ENCODE results near the gene DGKK. TPM values are rescaled to one million over a fixed set of nuclear protein-coding genes. Genes with fewer than 3 reads are reported as not detected.

The DGKK gene
- total RNA-seq, 1 experiment from 2014 or later, result not detected

DNA sequence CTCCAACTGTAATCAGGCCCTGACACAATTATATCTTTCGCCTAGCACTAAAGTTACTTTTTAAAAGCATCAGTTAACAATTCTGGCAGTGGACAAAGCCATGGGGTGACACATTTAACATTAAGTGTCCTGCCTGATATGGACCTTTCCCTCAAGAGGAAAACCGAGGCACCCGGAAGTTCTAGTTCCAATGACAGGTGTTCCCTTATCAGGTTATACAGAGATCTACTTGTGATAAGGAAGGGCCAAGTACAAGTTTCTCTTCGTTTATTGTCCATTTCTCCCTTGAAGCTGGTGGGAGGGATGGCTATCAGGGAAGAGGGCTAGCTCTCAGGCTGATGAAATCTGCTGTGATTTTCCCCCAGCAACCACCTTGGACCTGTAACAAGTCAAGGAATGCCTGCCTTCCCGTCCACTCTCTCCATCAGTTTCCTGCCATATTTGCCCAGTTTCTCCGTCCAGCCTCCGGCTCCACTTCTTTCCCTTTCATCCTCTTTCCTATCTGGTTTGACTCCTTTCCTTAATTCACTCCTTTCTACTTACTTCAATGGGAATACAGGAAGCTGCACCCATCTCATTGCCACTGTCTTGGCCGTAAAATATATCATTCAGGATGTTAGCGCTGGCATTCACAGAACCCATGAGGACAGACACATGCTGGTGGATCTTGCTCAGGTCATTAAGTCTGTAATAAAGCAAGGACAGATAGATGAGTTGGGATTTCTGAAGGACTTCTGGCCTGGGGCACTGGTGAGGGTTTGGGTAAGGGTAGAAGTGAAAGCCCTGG, 95.0 kb downstream of the DGKK start:
- no TSS peak for BruUV-seq (replicated peaks)
- Histone ChIP-seq H3K27ac (ENCODE audit: low read length) (no peak overlapping the region), H3K4me2 (ENCODE audit: low read length) (no peak overlapping the region), H3K9me3 (ENCODE audit: low read length) (no peaks in the 10 kb centered on the region), H4K20me1 (ENCODE audit: low read length) (no peaks in the 10 kb centered on the region), H3K4me3 (ENCODE audit: low read length) (no peak overlapping the region), H3K9me2 (replicated peaks; ENCODE audit: low read length) (no peaks in the 10 kb centered on the region), H3F3A (ENCODE audit: low read length, unreplicated experiment) (no peaks in the 10 kb centered on the region), H3K79me2 (ENCODE audit: low read length) (no peaks in the 10 kb centered on the region), H3K36me3 (ENCODE audit: low read depth, low read length) (no peaks in the 10 kb centered on the region), H3K9ac (ENCODE audit: low read length) (no peak overlapping the region), H3K4me1 (ENCODE audit: insufficient read depth, low read length) (no peaks in the 10 kb centered on the region), H2AFZ (ENCODE audit: low read length) (no peak overlapping the region), H3K27me3 (ENCODE audit: low read length) (peaks cover under 1% of the 10 kb centered on the region; the same call in 1 of the 2 replicates)
- intact Hi-C loops (cut with micrococcal nuclease), result no loop called here
- TF ChIP-seq EZH2phosphoT487 (IDR thresholded peaks at IDR 0.05; ENCODE audit: borderline replicate concordance, low read length) (no peak), EZH2 (IDR thresholded peaks at IDR 0.05; ENCODE audit: low read length, unreplicated experiment) (no peak)
- TF ChIP-seq, protein P1, sequence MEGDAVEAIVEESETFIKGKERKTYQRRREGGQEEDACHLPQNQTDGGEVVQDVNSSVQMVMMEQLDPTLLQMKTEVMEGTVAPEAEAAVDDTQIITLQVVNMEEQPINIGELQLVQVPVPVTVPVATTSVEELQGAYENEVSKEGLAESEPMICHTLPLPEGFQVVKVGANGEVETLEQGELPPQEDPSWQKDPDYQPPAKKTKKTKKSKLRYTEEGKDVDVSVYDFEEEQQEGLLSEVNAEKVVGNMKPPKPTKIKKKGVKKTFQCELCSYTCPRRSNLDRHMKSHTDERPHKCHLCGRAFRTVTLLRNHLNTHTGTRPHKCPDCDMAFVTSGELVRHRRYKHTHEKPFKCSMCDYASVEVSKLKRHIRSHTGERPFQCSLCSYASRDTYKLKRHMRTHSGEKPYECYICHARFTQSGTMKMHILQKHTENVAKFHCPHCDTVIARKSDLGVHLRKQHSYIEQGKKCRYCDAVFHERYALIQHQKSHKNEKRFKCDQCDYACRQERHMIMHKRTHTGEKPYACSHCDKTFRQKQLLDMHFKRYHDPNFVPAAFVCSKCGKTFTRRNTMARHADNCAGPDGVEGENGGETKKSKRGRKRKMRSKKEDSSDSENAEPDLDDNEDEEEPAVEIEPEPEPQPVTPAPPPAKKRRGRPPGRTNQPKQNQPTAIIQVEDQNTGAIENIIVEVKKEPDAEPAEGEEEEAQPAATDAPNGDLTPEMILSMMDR (conservative IDR thresholded peaks at IDR 0.05; ENCODE audit: low read depth, low read length), result no peak
- ChIA-PET CTCF (no interaction called here), POLR2A (ENCODE audit: unreplicated experiment) (no interaction called here)
- ATAC-seq, result no peak
- no peak for DNase-seq

DNA sequence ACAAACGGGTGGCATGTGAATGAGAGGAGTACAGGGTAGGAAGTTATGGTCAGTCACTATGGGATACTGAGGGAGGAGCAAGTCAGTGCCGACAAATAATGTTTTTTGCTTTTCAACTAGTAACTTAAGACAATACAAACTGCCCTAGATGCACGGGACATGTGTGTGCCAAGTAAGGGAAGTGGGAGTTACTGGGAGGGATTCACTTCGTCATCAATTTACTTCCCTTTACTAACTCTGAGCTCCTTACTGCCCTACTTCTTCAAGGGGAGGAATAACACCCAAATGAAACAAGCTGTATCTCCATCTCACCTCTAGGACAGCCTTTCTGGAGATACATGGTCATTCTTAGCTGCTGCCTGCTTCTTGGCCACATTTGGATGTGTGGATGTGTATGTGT, 97.7 kb downstream of the DGKK start:
- CTCF ChIA-PET, result no interaction called here

DNA sequence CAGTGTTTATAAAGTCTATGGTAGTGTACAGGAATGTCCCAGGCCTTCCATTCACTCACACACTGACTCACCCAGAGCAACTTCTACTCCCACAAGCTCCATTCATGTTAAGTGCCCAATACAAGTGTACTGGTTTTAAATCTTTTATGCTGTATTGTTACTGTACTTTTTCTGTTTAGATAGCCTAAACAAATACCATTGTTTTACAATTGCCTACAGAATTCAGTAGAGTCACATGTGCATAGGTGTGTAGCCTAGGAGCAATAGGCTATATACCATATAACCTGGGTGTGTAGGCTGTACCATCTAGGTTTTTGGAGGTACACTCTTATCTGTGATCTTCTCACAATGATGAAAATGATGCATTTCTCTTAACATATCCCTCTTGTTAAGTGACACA, 126.7 kb downstream of the DGKK start:
- no peak for ATAC-seq

More for the DNA sequence above, 97.7 kb downstream of the DGKK start:
- H3F3A ChIP-seq (ENCODE audit: low read length, unreplicated experiment), result no peaks in the 10 kb centered on the region
- no peaks in the 10 kb centered on the region for H3K79me2 ChIP-seq (ENCODE audit: low read length)
- H2AFZ ChIP-seq (ENCODE audit: low read length), result no peak overlapping the region
- no TSS peak for BruUV-seq (replicated peaks)
- H3K27ac ChIP-seq (ENCODE audit: low read length), result no peak overlapping the region
- peaks cover 12% of the 10 kb centered on the region for H3K27me3 ChIP-seq (ENCODE audit: low read length)
- POLR2A ChIA-PET (ENCODE audit: unreplicated experiment), result no interaction called here
- no peak overlapping the region for H3K9ac ChIP-seq (ENCODE audit: low read length)
- no peak for ATAC-seq
- DNase-seq, result no peak
- H3K36me3 ChIP-seq (ENCODE audit: low read depth, low read length), result no peaks in the 10 kb centered on the region
- H3K9me2 ChIP-seq (replicated peaks; ENCODE audit: low read length), result no peaks in the 10 kb centered on the region
- H4K20me1 ChIP-seq (ENCODE audit: low read length), result no peaks in the 10 kb centered on the region
- no peaks in the 10 kb centered on the region for H3K4me1 ChIP-seq (ENCODE audit: insufficient read depth, low read length)
- TF ChIP-seq EZH2phosphoT487 (IDR thresholded peaks at IDR 0.05; ENCODE audit: borderline replicate concordance, low read length) (no peak), EZH2 (IDR thresholded peaks at IDR 0.05; ENCODE audit: low read length, unreplicated experiment) (no peak)
- TF ChIP-seq, protein P1 (conservative IDR thresholded peaks at IDR 0.05; ENCODE audit: low read depth, low read length), result no peak
- no peak overlapping the region for H3K4me2 ChIP-seq (ENCODE audit: low read length)
- no peak overlapping the region for H3K4me3 ChIP-seq (ENCODE audit: low read length)
- H3K9me3 ChIP-seq (ENCODE audit: low read length), result no peaks in the 10 kb centered on the region
- intact Hi-C loops (cut with micrococcal nuclease), result no loop called here

More for the DNA sequence above, 126.7 kb downstream of the DGKK start:
- Histone ChIP-seq H4K20me1 (ENCODE audit: low read length) (no peaks in the 10 kb centered on the region), H2AFZ (ENCODE audit: low read length) (no peak overlapping the region), H3K36me3 (ENCODE audit: low read depth, low read length) (no peaks in the 10 kb centered on the region), H3K9ac (ENCODE audit: low read length) (no peak overlapping the region), H3K4me3 (ENCODE audit: low read length) (no peak overlapping the region), H3K4me1 (ENCODE audit: insufficient read depth, low read length) (no peaks in the 10 kb centered on the region), H3K79me2 (ENCODE audit: low read length) (no peaks in the 10 kb centered on the region), H3K9me2 (replicated peaks; ENCODE audit: low read length) (no peaks in the 10 kb centered on the region), H3F3A (ENCODE audit: low read length, unreplicated experiment) (no peaks in the 10 kb centered on the region), H3K27ac (ENCODE audit: low read length) (no peak overlapping the region), H3K9me3 (ENCODE audit: low read length) (no peaks in the 10 kb centered on the region), H3K4me2 (ENCODE audit: low read length) (no peak overlapping the region), H3K27me3 (ENCODE audit: low read length) (no peaks in the 10 kb centered on the region)
- ChIA-PET CTCF (no interaction called here), POLR2A (ENCODE audit: unreplicated experiment) (no interaction called here)
- no peak for DNase-seq
- TF ChIP-seq, protein P1 (conservative IDR thresholded peaks at IDR 0.05; ENCODE audit: low read depth, low read length), result no peak
- TF ChIP-seq EZH2 (IDR thresholded peaks at IDR 0.05; ENCODE audit: low read length, unreplicated experiment) (no peak), EZH2phosphoT487 (IDR thresholded peaks at IDR 0.05; ENCODE audit: borderline replicate concordance, low read length) (no peak)
- intact Hi-C loops (cut with micrococcal nuclease), result no loop called here
- no TSS peak for BruUV-seq (replicated peaks)
